Fibroblast of skin of right biceps (primary cell): ENCODE data around the gene CYS1.
"Not testable (repeated sequence)": the region's sequence is repeated elsewhere in the genome, so short reads cannot be mapped to it uniquely, and the experiment has no call there.

Experiments
- DNase-seq: peaks from one replicate; pipeline ENCODE4 v3.0.0-alpha.2; 2013

CYS1 gene

DNA sequence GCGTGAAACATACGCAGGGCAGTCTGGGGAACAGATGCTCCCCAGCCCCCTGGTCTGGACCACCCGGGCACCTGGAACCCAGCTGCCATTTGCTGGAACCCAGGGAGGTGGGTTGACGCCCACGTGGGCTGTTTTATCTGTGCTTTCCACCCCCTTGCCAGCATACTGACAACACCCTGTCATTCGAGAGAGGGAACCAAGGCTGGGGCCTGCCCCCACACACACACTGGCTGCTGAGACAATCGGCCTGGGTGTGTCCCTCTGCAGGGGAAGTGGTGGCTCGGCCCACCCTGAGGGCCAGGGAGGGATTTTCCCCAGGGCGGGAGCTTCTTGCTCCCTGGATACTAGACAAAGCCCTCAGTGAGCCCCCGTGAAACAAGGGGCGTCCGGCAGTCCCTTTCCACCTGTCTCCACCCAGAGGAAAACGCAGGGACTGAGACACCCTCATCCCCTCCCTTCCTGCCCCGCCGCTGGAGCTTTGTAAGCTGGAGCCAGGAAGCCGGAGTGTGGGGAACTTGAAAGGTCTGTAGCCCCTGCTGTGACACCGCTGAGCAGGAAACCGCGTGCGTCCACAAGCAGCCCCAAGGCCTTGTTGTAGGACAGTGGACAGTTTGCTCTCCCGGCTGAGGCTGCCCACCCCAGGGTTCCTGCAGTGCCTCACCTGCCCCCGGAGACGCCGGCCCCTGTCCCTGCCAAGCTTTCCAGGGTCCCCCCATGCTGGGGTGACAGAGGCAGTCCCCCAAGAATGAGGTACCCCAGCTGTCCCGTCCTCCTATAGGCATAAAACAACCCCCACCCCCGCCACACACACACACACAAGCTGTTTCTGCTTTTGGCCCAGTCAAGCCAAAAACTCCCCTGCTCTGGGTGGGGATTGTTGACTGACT is 51.0 kb downstream of the CYS1 start:
- no peak for DNase-seq

DNA sequence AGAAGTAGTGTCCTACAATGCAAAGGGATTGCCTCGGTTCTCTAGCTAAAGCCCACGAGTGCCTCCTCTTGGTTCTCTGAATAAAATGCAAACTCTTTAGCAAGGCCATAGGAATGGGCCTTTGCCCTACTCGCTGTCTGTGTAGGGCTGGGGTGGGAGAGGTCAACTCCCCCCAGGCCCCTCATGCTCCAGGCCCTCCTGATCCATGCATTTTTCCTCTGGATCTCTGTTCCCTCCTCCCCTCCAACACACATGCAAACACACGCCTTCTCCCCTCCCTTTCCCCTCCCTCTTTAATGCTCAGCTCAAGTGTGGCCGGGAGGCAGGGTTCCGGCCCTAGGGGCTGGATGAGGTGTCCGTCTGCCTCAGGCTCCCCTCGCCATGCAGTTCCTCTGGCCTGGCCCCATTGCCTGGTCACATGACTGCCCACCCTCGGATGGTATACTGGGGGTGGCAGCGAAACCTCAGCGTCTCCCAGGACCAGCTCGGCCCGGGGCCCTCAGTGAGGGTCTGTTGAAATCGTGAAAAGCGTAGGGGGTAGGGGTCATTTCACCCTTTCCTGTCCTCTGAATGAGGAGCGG is 51.7 kb downstream of the CYS1 start:
- DNase-seq, result no peak

DNA sequence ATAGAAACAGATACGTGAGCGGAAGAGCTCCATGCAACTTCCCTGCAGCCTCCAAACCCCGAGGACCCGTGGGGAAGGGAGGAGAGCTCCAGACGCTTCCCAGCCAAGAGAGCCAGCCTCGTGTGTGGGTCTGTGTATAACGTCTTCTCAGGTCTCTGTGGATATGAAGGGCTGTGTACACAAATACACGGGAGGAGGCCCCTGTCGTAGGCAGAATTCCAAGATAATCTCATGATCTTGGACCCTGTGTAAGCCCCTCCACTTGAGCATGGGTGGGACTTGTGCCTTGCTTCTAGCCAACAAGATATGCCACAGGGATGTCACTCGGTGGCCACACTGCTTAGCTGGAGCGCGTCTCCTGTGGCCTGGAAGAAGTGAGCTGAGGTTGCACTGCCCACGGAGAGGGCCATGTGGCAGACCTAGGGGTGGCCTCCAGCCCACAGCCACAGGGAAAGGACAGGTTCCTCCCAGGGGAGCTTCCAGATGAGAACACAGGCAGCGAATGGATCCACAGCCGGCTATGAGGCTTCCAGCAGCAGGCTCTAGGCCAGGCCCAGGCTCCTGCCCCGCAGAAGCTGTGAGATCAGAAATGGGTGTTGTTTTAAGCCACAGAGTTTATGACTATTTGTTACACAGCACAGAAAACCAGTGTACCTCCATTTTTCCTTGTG is 52.4 kb downstream of the CYS1 start:
- DNase-seq, result no peak

DNA sequence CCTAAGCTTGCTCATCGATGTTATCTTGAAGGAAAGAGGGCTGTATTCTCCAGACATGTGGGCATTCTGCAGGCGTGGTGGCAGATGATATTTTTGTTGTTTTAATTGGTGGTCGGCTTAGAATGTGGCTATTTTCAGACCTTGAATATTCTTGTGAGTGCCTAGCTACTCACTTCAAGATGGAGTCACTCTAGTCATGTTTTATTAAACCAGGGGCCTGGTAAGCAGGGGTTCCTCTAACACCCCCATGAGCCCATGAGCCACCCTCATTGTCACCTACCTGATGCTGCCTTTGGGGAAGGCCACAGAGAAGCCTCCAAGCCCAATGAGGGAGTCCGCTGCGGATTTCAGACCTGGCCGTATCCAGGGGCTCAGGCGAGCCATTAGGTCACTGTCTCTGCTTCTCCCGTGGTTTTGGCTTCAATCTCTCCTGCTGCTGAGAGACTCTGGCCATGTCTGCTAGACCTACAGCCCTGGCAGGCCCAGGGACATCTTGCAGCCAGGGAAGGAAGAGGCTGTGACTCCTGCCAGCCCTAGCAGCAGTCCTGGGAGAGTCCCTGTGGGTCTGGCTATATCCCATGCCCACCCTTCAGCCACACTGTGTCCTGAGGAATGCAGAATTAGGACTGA is 53.2 kb downstream of the CYS1 start:
- DNase-seq, result no peak

DNA sequence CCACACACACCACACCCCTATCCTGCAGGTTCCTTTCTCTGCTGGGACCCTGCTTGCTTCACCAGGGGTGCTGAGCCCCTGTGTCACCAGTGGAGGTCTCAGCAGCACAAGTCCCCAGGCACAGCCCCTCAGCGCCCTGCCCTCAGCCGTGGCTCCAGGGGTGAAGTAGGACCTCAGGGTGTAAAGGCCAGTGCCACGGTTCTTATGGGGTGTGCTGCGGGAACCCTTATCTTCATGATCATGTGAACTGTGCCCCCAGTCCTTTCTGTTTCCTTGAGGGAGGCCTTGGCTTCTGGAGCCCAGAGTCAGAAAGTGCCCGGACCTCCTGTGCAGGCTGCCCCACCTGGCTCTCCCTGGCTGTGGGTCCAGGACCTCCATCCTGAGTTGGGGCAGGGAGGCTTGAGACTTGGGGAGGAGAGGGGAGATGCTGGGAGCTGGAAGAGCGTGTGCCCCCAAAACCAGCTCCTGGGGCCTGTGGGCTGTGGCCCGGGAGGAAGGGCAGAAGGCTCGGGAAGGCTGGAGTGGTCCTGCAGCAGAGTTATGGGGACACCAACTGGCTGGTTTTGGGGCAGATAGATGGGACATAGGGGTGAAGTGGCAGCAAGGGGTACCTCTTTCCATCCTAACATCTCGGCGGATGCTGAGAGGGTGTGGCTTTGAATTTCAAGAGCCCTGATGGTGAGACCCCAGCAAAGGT is 57.1 kb downstream of the CYS1 start:
- no peak for DNase-seq

DNA sequence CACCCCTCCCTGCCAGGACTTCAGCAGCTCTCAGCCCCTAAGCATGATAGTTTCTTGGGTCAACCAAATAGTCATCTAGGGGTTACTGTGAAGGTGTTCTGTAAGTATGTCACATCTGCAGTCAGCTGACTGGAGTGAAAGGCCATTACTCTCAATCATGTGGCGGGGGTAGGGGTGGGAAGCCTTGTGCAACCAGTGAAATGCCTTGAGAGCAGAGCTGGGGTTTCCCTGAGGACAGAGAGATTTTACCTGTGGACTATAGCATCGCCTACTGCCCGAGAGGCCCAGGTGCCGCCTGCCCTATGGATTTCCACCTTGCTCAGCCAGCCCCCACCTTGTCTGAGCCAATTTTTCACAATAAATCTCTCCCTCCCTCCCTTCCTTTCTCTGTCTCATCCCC is 57.8 kb downstream of the CYS1 start:
- no peak for DNase-seq

DNA sequence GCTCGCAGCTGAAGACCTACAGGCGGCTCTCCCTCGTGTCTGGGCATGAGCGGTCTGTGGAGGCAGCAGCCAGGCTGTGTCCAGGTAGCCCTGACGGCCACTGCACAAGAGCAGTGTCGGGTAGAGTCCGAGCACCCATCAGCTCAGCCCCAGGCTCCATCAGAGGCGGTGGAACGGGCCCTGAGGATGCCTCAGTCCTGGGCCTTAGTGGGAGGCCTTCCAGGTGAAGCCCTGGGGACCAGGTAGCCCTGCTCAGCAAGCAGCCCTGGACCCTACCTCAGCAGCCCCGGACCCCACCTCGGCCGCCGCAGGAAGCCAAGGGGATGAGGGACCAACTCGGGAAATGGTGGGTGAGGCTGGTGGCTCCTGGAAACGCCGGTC is 58.2 kb downstream of the CYS1 start:
- DNase-seq, result no peak

DNA sequence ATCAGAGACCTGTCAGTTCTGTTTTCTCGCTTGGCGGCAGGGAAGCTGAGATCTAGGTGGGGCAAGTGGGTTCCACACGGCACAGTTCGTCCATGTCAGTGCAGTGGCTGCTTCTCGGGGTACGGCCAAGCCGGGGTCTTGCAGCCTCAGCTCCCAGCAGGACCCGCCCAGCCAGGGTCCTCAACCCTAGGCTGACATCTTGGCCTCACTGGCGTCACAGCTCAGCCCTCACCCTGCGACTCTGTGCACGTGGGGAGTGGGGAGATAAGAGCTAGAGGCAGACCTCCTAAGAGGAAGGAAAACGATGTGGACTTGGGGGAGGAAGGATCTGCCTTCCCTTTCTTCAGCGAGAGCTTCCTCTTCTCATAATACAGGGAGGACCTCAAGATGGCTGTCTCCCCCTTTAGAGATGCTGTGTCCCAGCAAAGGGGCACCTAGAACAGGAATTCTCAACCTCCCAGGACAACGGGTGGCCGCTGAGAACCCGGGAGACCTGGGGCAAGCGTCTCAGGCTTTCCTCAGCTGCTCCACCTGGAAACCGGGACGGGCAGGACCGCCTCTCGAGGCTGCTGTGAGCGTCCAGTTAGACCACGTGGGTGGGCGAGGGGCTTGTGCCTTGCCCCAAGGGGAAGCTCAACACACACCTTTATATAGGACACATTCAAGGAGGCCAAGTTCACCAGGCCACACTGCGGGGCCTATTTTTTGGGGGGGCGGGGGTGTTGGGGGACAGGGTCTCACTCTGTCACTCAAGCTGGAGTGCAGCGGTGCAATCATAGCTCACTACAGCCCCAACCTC is 60.4 kb downstream of the CYS1 start:
- DNase-seq, result no peak

DNA sequence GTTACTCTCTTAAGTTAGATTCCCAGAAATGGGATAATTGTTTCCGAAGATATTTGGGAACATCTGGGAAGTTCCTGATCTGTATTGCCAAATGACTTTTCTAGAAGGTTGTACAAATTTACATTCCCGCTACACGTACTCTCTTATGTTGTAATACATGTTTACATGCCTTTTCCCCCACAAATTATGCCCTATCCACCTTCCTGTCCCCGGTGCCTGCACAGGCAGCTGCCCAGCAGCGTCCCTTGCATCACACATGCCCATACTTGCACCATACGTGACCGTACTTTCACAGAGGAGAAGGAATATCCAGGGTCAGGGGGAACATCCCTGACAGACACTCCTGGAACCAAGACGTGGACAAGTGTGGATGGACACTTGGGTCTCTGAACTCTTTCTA is 61.0 kb downstream of the CYS1 start:
- no peak for DNase-seq

DNA sequence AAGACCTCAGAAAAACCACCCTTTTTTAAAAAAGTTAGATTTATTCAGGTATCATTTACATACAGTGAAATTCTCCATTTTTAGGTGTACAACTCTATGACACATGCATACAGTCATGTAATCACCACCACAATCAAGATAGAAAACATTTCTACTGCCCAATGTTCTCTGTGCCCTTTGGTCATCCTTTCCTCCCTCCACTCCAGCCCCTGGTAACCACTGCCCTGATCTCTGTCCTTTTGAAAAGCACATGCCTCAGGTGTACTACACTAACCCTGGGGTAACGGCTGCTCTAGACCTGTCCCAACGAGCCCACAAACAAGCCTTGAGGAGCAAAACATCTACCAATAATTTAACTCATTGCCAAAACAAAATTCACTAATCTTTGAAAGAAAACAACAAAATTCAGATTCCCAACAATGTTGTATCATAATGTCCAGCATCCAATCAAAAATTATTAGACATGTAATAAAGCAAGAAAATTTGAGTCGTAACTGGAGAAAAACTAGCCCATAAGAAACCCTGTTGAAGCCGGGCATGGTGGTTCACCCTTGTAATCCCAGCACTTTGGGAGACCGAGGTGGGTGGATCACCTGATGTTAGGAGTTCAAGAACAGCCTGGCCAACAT is 62.8 kb downstream of the CYS1 start:
- no peak for DNase-seq

DNA sequence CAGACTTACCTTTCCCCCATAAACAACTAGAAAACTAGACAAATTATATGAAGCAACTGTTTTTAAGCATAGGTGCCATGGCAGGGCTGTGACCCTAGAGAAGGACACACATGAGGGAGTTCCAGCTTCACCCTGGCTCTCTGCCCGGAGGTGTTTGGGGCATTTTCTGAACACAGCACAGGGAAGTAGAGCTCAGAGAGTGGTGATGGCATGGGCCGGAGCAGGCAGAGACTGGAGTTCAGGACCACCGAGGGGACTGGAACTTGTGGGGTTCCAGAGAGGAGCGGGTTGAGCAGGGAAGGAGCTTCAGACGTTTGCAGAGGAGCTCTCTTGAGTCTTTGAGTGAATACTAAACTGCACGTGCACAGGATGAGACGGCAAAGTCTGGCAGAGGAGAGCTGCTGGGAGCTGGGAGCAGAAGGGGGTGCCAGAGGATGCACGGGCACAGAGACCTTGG is 63.4 kb downstream of the CYS1 start:
- DNase-seq, result no peak

DNA sequence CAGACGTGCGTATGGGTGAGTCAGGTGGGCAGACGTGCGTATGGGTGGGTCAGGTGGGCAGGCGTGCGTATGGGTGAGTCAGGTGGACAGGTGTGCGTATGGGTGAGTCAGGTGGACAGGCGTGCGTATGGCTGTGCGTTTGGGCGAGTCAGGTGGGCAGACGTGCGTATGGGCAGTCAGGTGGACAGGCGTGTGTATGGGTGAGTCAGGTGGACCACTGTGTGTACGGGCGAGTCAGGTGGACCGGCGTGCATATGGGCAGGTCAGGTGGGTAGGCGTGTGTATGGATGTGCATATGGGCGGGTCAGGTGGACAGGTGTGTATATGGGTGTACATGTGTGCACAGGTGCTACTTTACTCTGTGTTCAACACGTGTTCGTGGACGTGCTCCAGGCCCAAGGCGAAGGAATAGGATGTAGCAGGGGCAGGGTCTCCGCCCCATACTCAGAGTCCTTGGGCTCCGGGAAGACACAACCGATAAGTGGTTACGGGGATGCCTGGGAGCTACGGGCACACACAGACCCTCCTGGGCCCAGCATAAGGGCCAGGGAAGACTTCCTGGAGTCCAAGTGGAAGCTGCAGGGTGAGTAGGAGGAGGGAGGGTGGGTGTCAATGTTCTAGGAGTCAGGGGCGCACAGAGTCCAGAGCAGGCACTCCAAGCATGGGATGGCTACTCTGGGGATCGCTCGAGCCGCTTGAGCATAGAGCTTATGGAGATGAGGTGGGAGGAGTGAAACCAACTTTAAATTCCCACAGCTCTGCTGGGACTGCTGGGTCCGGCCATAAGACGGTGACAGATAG is 64.0 kb downstream of the CYS1 start:
- no peak for DNase-seq

DNA sequence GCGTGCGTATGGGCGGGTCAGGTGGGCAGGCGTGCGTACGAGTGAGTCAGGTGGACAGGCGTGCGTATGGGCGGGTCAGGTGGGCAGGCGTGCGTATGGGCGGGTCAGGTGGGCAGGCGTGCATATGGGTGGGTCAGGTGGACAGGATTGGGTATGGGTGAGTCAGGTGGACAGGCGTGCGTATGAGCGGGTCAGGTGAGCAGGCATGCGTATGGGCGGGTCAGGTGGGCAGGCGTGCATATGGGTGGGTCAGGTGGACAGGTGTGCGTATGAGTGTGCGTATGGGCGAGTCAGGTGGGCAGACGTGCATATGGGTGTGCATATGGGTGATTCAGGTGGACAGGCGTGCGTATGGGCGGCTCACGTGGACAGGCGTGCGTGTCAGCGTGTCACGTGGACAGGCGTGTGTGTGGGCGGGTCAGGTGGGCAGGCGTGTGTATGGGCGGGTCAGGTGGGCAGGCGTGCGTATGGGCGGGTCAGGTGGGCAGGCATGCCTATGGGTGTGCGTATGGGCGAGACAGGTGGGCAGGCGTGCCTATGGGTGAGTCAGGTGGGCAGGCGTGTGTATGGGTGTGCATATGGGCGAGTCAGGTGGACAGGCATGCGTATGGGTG is 64.7 kb downstream of the CYS1 start:
- DNase-seq, result not testable (repeated sequence)

DNA sequence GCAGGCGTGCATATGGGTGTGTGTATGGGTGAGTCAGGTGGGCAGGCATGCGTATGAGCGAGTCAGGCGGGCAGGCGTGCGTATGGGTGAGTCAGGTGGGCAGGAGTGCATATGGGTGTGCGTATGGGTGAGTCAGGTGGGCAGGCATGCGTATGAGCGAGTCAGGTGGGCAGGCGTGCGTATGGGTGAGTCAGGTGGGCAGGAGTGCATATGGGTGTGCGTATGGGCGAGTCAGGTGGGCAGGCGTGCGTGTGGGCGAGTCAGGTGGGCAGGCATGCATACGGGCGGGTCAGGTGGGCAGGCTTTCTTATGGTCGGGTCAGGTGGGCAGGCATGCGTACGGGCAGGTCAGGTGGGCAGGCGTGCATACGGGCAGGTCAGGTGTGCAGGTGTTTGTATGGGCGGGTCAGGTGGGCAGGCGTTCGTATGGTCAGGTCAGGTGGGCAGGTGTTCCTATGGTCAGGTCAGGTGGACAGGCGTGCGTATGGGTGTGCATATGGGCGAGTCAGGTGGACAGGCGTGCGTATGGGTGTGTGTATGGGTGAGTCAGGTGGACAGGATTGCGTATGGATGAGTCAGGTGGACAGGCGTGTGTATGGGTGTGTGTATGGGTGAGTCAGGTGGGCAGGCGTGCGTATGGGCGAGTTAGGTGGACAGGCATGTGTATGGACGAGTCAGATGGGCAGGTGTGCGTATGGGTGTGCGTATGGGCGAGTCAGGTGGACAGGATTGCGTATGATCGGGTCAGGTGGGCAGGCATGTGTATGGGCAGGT is 65.6 kb downstream of the CYS1 start:
- no peak for DNase-seq

DNA sequence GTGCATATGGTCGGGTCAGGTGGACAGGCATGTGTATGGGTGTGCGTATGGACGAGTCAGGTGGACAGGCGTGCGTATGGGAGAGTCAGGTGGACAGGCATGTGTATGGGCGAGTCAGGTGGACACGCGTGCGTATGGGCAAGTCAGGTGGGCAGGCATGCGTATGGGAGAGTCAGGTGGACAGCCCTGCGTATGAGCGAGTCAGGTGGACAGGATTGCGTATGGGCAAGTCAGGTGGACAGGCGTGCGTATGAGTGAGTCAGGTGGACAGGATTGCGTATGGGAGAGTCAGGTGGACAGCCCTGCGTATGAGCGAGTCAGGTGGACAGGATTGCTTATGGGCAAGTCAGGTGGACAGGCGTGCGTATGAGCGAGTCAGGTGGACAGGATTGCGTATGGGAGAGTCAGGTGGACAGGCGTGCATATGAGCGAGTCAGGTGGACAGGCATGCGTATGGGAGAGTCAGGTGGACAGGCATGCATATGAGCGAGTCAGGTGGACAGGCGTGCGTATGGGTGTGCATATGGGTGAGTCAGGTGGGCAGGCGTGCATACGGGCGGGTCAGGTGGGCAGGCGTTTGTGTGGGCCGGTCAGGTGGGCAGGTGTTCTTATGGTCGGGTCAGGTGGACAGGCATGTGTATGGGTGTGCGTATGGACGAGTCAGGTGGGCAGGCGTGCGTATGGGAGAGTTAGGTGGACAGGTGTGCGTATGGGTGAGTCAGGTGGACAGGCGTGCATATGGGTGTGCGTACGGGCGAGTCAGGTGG is 66.4 kb downstream of the CYS1 start:
- DNase-seq, result not testable (repeated sequence)

DNA sequence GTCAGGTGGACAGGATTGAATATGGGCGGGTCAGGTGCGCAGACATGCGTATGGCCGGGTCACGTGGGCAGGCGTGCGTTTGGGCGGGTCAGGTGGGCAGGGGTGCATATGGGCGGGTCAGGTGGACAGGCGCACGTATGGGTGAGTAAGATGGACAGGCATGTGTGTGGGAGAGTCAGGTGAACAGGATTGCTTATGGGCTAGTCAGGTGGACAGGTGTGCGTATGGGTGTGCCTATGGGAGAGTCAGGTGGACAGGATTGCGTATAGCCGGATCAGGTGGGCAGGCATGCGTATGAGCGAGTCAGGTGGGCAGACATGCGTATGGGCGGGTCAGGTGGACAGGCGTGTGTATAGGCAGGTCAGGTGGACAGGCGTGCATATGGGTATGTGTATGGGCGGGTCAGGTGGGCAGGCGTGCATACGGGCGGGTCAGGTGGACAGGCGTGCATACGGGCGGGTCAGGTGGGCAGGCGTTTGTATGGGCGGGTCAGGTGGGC is 67.2 kb downstream of the CYS1 start:
- DNase-seq, result no peak

DNA sequence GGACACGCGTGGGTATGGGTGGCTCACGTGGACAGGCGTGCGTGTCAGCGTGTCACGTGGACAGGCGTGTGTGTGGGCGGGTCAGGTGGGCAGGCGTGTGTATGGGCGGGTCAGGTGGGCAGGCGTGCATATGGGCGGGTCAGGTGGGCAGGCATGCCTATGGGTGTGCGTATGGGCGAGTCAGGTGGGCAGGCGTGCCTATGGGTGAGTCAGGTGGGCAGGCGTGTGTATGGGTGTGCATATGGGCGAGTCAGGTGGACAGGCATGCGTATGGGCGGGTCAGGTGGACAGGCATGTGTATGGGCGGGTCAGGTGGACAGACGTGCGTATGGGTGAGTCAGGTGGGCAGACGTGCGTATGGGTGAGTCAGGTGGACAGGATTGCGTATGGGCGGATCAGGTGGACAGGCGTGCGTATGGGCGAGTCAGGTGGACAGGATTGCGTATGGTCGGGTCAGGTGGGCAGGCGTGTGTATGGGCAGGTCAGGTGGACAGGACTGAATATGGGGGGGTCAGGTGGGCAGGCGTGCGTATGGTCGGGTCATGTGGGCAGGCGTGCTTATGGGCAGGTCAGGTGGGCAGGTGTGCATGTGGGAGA is 67.7 kb downstream of the CYS1 start:
- DNase-seq, result not testable (repeated sequence)
